Stimulated activated CD4-positive, alpha-beta T cell treated with anti-CD3 and anti-CD28 coated beads, TNF-alpha, amount 100 ng/mL, for 1 hour (primary cell): ENCODE data around the gene PTGDR2.

ENCODE experiments used
- DNase-seq, 3 donors: peaks; one replicate each; pipeline ENCODE4 v3.0.0-alpha.2; 2020; ENCODE audit warnings: low read depth in 3 of 3, low spot score in 1 of 3

The PTGDR2 gene

DNA sequence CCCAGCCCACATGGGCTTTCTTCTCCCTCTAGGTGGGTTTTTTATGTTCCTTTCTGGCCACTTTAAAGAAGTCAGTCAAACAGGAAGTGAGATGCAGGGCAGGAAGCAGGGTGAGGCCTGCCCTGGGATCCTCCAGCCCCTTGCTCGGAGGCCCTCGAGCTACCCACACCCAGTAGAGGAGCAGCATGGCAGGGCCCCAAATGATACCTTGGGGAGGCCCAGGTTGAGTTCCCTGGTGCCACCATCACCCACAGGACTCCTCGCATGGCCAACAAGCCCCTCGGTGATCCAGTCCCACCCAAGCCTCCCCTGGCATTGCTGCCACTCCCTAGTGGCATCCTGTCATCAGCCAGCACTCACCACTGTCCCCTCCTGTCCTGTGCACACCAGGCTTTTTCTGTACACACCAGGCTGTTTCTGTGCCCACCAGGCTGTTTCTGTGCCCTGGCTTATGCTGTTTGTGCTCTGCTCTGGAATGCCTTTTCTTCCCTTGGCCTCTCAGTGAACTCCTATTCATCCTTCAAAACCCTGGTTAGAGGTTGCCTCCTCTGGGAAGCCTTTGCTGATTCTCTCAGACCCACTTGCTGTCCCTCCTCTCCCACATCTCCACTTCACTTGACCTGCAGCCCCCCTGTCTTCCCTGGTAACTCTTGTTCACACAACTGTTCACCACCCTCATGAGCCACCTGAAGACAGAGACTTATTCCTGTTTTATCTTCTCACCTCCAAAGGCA is 3.1 kb upstream of the PTGDR2 start:
- DNase-seq, result no peak

DNA sequence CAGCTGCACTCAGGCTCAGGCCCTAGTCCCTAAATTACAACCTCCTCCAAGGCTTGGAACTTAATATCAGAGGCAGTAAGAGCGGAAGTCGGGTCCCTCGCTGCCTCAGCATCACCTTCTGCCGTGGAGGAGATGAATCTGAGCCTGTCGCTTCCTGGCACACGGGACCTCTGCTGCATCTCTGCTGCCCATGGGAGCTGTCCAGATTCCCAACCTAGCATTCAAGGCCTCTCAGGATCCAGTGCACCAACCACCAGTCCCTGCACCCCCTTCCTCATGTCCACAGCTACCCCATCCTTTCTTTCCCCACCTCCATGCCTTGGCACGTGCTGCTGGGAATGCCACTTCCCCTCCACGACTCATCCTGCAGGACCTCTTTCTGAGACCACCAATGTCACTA is 2.5 kb upstream of the PTGDR2 start:
- DNase-seq, result no peak

GRCh38 chr11:60857378-60858232 is 1.9 kb upstream of the PTGDR2 start:
- no peak for DNase-seq

DNA sequence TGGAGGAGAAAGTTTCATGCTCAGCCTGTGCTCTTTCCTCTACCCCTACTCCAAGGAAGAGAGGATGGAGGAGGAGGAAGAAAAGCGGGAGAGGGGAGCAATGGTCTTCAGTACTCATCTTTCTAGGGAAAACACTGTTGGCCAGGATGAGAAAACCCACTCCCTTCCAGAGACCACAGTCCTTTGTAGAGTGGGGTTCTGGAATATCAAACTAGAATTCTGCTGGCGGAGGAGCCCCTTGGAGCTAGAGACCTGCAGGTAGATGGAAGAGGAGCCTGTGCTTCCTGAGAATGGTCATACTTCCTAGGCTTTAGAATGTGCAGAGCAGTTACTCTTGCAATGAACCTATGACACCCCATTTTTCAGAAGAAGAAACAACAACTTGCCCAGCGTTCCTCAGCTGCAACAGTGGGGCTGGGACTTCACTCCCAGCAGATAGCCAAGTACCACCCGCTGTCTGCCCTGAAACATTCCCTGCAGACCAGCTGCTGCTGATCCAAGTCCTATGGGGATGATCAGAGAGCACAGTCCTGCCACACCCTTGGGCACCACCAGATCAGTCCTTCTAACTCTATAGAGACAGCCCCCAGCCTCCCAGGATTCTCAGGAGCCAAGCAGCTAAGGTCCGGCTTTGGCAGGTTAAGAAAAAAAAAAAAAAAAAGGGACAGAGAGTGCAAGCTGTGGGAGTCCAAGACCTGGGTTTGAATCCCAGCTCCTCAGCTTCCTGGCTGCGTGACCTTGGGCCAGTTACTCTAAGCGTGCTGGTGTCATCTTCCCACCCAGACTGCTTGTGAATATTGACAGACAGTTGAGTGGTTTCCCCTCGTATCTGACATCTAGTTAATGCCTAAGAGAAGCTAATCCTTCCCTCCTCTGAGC is 664 bp downstream of the PTGDR2 start:
- no peak for DNase-seq

DNA sequence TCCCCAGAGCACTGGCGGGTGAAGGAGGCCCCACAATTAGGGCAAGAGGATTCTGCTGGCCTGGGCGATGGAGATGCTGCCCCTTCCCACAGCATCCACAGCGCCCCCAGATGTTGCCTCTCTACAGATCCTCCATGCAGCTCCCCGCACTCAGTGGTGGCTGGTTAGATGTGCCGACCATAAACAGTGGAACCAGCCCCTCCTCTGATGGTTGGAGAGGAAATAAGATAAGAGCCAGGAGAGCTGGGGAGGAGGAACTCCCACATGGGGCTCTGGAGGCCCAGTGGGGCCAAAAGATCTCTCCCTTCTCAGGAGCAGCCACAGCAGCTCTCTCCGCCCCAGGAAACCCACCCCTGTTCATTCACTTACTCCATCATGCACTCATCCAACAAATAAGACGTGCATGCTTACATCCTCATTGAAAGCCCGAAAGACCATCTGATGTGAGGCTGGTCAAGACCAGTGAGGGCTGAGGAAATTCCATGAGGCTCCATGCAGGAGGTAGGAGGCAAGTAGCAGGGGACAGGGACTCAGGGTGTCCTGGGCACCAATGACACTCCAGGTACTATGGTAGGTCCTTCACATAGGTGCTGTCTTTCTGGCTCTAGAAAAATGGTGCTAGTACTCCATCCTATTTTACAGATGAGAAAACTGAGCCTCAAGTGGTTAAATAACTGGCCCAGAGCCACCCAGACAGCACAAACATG is 1.5 kb downstream of the PTGDR2 start:
- no peak for DNase-seq

GRCh38 chr11:60852982-60853950 is 2.5 kb downstream of the PTGDR2 start:
- DNase-seq, result no peak

DNA sequence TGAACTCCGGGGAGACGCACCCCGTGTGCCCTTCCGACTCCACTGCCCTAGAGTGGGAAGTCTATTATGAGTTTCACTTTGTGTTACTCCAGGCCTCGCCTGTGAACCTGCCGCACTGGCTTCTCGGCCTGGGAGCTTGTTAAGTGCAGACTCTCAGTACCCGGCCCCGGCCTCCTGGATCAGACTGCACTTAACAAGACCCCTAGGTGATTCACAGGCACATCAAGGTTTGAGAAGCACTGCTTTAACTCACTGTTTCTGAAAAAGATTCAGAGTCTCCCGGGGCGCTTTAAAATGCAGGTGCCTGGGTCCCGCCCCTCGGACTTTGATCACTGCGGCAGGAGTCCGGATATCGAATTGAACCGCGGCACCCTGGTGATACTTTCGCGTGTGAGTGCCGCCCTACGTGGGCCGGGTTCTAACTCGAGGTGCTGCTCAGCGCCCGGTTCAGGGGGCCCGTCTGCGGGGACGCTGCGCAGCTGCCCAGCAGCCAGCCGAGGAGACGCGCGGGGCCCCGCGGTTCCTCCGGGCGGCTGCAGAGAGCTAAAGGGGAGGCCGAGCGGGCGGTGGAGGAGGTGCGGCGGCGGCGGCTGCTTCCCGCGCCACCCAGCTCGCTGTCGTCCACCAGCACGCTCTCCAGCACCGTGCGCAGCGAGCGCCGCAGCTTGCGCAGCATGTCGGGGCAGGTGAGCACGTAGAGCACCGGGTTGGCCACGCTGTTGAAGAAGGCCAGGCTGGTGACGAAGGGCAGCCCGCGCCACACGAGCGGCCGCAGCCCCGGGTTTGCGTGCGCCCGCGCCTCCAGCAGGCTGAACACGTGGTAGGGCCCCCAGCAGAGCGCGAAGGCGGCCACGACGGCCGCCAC is 3.4 kb downstream of the PTGDR2 start:
- DNase-seq, result no peak

- DNase-seq, result no peak
Observed at GRCh38 chr11:60851327-60852104, 4.2 kb downstream of the PTGDR2 start.

- no peak for DNase-seq
Observed at GRCh38 chr11:60849641-60850520, 5.9 kb downstream of the PTGDR2 start.

GRCh38 chr11:60848714-60849151 is 7.0 kb downstream of the PTGDR2 start:
- DNase-seq, result no peak

GRCh38 chr11:60847896-60848295 is 7.9 kb downstream of the PTGDR2 start:
- DNase-seq, result no peak

GRCh38 chr11:60847281-60847680 is 8.5 kb downstream of the PTGDR2 start:
- DNase-seq, result no peak

DNA sequence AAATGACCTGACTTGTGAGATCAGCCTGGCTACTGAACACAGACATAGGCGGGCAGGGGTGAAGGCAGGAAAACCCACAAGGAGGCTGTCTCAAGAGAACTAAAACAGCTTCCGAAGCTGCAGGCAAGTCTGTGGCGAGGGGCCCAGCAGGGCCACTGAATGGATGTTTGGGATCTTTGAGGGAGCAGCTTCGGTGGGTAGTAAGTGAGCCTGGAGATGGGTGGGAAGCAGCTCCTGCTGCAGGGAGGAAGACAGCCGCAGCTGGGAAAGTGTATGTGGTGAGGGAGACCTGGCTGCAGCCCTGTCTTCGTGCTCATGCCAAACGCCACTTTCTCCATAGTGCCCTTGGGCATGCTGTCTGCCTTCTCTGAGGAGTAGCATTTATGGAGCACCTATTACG is 10.4 kb downstream of the PTGDR2 start:
- DNase-seq, result no peak

DNA sequence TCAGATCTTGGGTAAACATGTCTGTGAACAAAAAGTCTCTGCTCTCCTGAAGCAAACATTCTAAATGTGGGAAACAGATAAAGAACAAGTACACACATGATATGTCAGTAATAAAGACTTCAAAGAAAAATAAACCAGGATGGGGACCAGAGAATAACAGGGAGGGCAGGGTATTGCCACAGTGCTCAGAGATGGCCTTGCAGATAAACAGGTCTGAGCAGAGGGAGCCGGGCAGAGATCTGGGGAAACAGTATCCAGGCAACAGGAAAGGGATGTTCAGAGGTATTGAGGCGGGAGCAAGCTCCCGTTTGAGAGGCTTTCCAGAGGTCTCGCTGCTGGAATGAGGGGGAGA is 10.9 kb downstream of the PTGDR2 start:
- DNase-seq, result no peak

- DNase-seq, result no peak
Observed at GRCh38 chr11:60844045-60844869, 11.5 kb downstream of the PTGDR2 start.
